Caco-2 (cell line): Measurements from ENCODE around the gene CISTR. TPM values are rescaled to one million over a fixed set of nuclear protein-coding genes. Genes with fewer than 3 reads are reported as not detected.

ENCODE experiments used
- BruUV-seq: library from RNA; stranded (reverse); fragments of 400-500 nt; replicated peaks from 2 replicates; lab custom pipeline; 2021; lab: Mats Ljungman, UMichigan
- CTCF ChIA-PET: fragments of 300-600 bp; sonication (Branson Sonifier 250); formaldehyde crosslinking; loops from one replicate; lab custom pipeline; 2022; ENCODE audit warnings: antibody characterized with exemption; lab: Charles Lee
- POLR2A ChIA-PET: fragments of 300-600 bp; sonication (Branson Sonifier 250); formaldehyde crosslinking; loops from one replicate; lab custom pipeline; 2022; ENCODE audit warnings: antibody characterized with exemption; lab: Charles Lee
- DNase-seq, 2 experiments: peaks; one replicate each; pipeline versions ENCODE4 v3.0.0 to v3.0.0-alpha.2; 2020 to 2022
- H3K27me3 ChIP-seq: replicated peaks from 2 replicates; pipeline ENCODE4 v1.6.0; 2011; ENCODE audit warnings: low read length; ENCODE audit not compliant: control insufficient read depth, insufficient read depth
- H3K36me3 ChIP-seq: 2 replicates; pipeline ENCODE4 v1.5.1; 2011; ENCODE audit warnings: low read length; ENCODE audit not compliant: control insufficient read depth, insufficient read depth
- H3K4me1 ChIP-seq: fragments of 250-450 bp; sonication (Bioruptor Pico); 2 replicates; pipeline ENCODE4 v1.5.1; 2020; ENCODE audit warnings: mild to moderate bottlenecking
- H3K4me3 ChIP-seq: 2 replicates; pipeline ENCODE4 v1.5.1; 2011; ENCODE audit warnings: low read depth, mild to moderate bottlenecking, control low read depth, low read length
- H3K9me3 ChIP-seq: fragments of 250-450 bp; sonication (Bioruptor Pico); 2 replicates; pipeline ENCODE4 v1.5.1; 2020; ENCODE audit warnings: mild to moderate bottlenecking, moderate library complexity
- H3K27ac Mint-ChIP-seq: one replicate; pipeline ENCODE4 v1.8.0; 2022; ENCODE audit warnings: mixed read lengths; ENCODE audit not compliant: unreplicated experiment
- H3K27me3 Mint-ChIP-seq: one replicate; pipeline ENCODE4 v1.8.0; 2022; ENCODE audit warnings: mixed read lengths; ENCODE audit not compliant: insufficient read depth, unreplicated experiment
- H3K36me3 Mint-ChIP-seq: one replicate; pipeline ENCODE4 v1.8.0; 2022; ENCODE audit warnings: mild to moderate bottlenecking, mixed read lengths; ENCODE audit not compliant: insufficient read depth, unreplicated experiment
- H3K4me1 Mint-ChIP-seq: one replicate; pipeline ENCODE4 v1.8.0; 2022; ENCODE audit warnings: low read depth, mixed read lengths; ENCODE audit not compliant: unreplicated experiment
- H3K4me3 Mint-ChIP-seq: one replicate; pipeline ENCODE4 v1.8.0; 2022; ENCODE audit warnings: mild to moderate bottlenecking, moderate library complexity, mixed read lengths; ENCODE audit not compliant: unreplicated experiment
- H3K9me3 Mint-ChIP-seq: one replicate; pipeline ENCODE4 v1.8.0; 2022; ENCODE audit warnings: mixed read lengths; ENCODE audit not compliant: unreplicated experiment
- CTCF ChIP-seq, 2 experiments: fragments of 200-600 bp in 1 of 2; IDR thresholded peaks; 1 replicate in 1 of 2; 2 replicates in 1 of 2; pipeline versions ENCODE4 v1.5.1 to v1.8.0; 2011 to 2022; ENCODE audit warnings: antibody characterized with exemption in 1 of 2, control low read depth in 1 of 2, inconsistent platforms in 1 of 2, low read depth in 1 of 2, low read length in 1 of 2, mild to moderate bottlenecking in 1 of 2, moderate library complexity in 1 of 2; ENCODE audit not compliant: insufficient read depth in 1 of 2, severe bottlenecking in 1 of 2, unreplicated experiment in 1 of 2
- intact Hi-C: fragments of 100-400 bp; cut with micrococcal nuclease; formaldehyde crosslinking; loops from one replicate; pipeline ENCODE4 v1.10.0; 2022; ENCODE audit not compliant: unreplicated experiment
- total RNA-seq: library from RNA; stranded (reverse); gene quantifications from 2 replicates; pipeline ENCODE4 v1.2.3, GENCODE V29; 2022

CISTR gene
- total RNA-seq, 1 experiment from 2014 or later: not detected

DNA sequence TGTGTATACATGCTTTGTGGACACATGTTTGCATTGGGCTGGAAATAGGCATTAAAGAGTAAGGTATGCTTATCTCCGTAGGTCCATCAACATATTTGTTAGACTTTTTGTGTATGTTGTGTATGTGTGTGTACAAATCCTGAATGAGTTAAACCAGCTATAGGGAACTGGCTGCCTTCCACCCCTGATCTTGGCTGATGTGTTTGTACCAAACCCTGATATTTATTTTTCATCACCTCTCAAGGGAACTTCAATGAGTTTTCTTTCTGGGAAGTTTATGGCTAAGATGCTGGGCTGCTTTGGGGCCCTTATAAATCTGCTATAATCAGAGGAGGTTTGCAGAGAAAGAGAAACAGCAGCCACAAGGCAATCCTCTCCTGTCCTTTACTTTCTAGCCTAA is 37.1 kb upstream of the CISTR start:
- DNase-seq: no peak
- no peak overlapping the region for H3K4me3 Mint-ChIP-seq
- H3K4me1 Mint-ChIP-seq: no peaks in the 10 kb centered on the region
- BruUV-seq: no TSS peak
- no peaks in the 10 kb centered on the region for H3K36me3 Mint-ChIP-seq
- Histone ChIP-seq H3K36me3 (no peaks in the 10 kb centered on the region), H3K4me3 (no peak overlapping the region), H3K27me3 (no peaks in the 10 kb centered on the region), H3K9me3 (no peaks in the 10 kb centered on the region), H3K4me1 (no peaks in the 10 kb centered on the region)
- ChIA-PET CTCF (no interaction called here), POLR2A (no interaction called here)
- no peaks in the 10 kb centered on the region for H3K27me3 Mint-ChIP-seq
- no peak for TF ChIP-seq CTCF (IDR thresholded peaks at IDR 0.05; ENCODE audit: insufficient read depth in 1 of 2, low read depth in 1 of 2, low read length in 1 of 2, severe bottlenecking in 1 of 2, unreplicated experiment in 1 of 2)
- intact Hi-C loops: no loop called here
- no peak overlapping the region for H3K27ac Mint-ChIP-seq
- no peaks in the 10 kb centered on the region for H3K9me3 Mint-ChIP-seq

GRCh38 chr12:53786411-53786810 is 34.6 kb upstream of the CISTR start:
- no peak overlapping the region for H3K27ac Mint-ChIP-seq
- H3K4me1 ChIP-seq: no peaks in the 10 kb centered on the region
- H3K27me3 ChIP-seq: no peaks in the 10 kb centered on the region
- H3K36me3 Mint-ChIP-seq: no peaks in the 10 kb centered on the region
- H3K27me3 Mint-ChIP-seq: peaks cover 6% of the 10 kb centered on the region
- ChIA-PET POLR2A (no interaction called here), CTCF (no interaction called here)
- DNase-seq: no peak
- no peaks in the 10 kb centered on the region for H3K4me1 Mint-ChIP-seq
- no peaks in the 10 kb centered on the region for H3K9me3 ChIP-seq
- intact Hi-C loops: no loop called here
- no peaks in the 10 kb centered on the region for H3K9me3 Mint-ChIP-seq
- H3K36me3 ChIP-seq: no peaks in the 10 kb centered on the region
- TF ChIP-seq CTCF (IDR thresholded peaks at IDR 0.05; ENCODE audit: insufficient read depth in 1 of 2, low read depth in 1 of 2, low read length in 1 of 2, severe bottlenecking in 1 of 2, unreplicated experiment in 1 of 2): no peak
- BruUV-seq: no TSS peak
- H3K4me3 ChIP-seq: no peak overlapping the region
- no peak overlapping the region for H3K4me3 Mint-ChIP-seq

GRCh38 chr12:53785161-53785560 is 33.4 kb upstream of the CISTR start:
- no peak for DNase-seq
- intact Hi-C loops: no loop called here

More at GRCh38 chr12:53785161-53785560, 33.4 kb upstream of the CISTR start:
- ChIA-PET CTCF (no interaction called here), POLR2A (no interaction called here)
- Histone ChIP-seq H3K27me3 (no peaks in the 10 kb centered on the region), H3K4me1 (no peaks in the 10 kb centered on the region), H3K9me3 (no peaks in the 10 kb centered on the region), H3K36me3 (no peaks in the 10 kb centered on the region), H3K4me3 (no peak overlapping the region)
- Mint-ChIP-seq H3K4me1 (peaks cover 7% of the 10 kb centered on the region), H3K9me3 (no peaks in the 10 kb centered on the region), H3K4me3 (no peak overlapping the region), H3K36me3 (no peaks in the 10 kb centered on the region), H3K27ac (no peak overlapping the region), H3K27me3 (peaks cover 10% of the 10 kb centered on the region)
- BruUV-seq: no TSS peak
- TF ChIP-seq CTCF (IDR thresholded peaks at IDR 0.05; ENCODE audit: insufficient read depth in 1 of 2, low read depth in 1 of 2, low read length in 1 of 2, severe bottlenecking in 1 of 2, unreplicated experiment in 1 of 2): no peak
